ENCODE data around the gene CLDND1. TPM values are rescaled to one million over a fixed set of nuclear protein-coding genes. Genes with fewer than 3 reads are reported as not detected.
A peak's percentile ranks its signal among the peaks of the same experiment; 100 is the strongest.

Gene CLDND1
- total RNA-seq: 100 to 1,000 TPM; 143 to 263 TPM
- 100 to 1,000 TPM; 182 to 203 TPM for polyA plus RNA-seq (ENCODE audit: insufficient read length in 2 of 2)
- long read RNA-seq, donor 1, transcript CLDND1-201 (5 exons, 2,161 nt): major isoform, 53 of 94 reads
- long read RNA-seq, donor 1, transcript CLDND1-202 (6 exons, 2,228 nt): minor isoform, 13 of 94 reads
- long read RNA-seq, donor 1, partial matches to known transcripts: 8 of 94 reads
- long read RNA-seq, donor 1, other reads (novel, unspliced or antisense): 0 of 94 reads
- long read RNA-seq, donor 2, transcript CLDND1-201 (5 exons, 2,161 nt): major isoform, 19 of 31 reads
- long read RNA-seq, donor 2, partial matches to known transcripts: 6 of 31 reads
- long read RNA-seq, donor 2, other reads (novel, unspliced or antisense): 0 of 31 reads
- long read RNA-seq, donor 3, transcript CLDND1-201 (5 exons, 2,161 nt): major isoform, 26 of 40 reads
- long read RNA-seq, donor 3, partial matches to known transcripts: 5 of 40 reads
- long read RNA-seq, donor 3, other reads (novel, unspliced or antisense): 0 of 40 reads
- long read RNA-seq, donor 4, transcript CLDND1-201 (5 exons, 2,161 nt): major isoform, 44 of 69 reads
- long read RNA-seq, donor 4, transcript CLDND1-207 (2 exons, 778 nt): minor isoform, 8 of 69 reads
- long read RNA-seq, donor 4, partial matches to known transcripts: 5 of 69 reads
- long read RNA-seq, donor 4, other reads (novel, unspliced or antisense): 0 of 69 reads

DNA sequence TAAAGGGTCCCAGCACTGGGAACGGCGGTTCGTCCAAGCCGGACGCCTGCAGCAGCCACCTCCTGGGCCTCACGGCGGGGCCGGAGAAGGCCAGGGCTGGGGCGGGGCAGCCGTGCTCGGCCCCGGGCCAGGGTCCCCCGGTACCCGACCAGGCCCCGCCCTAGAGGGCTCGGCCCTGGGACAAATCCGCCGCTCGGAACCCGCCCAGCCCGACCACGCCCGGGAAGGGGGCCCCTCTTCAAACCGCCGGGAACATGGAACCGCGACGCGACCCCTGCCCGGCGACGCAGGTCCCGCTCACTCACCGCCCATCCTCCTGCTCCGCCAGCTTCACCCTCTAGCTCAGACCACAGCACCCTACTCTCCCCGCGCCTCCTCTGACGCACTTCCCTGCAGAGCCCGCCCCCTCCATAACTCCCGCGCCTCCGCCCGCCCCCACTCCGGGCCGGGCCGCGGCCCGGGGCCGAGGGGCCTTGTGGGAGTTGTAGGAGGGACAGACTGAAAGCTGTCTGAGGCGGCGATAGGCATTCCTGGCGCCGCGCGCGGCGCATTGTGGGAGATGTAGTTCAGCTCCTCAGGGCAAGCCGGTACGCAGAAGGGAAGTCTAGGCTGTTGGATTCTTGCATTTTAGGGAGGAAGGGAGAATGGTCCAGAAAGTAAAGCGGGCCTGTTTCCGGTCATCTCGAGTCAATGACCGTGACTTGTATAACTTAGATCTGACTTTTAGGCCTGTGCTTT is at the start of gene CLDND1:
Gene CLDND1 (minus strand): TSS at position 359 of the 738 bp plus-strand sequence. CDS start 1,478 bp downstream, outside the sequence.
- 0% methylated on average over 51 of the region's 63 CpGs for WGBS (ENCODE audit: insufficient coverage)
- H3K4me3 ChIP-seq (ENCODE audit: low read depth, low read length): peak within 1 kb of the TSS; percentile 63
- H3K9me3 ChIP-seq (ENCODE audit: control insufficient read depth, insufficient read depth, low read length): no peaks in the 10 kb centered on the region
- peak within 1 kb of the TSS; percentile 93 for H3K27ac ChIP-seq (ENCODE audit: low read depth, low read length)
- H3K4me1 ChIP-seq (ENCODE audit: control insufficient read depth, insufficient read depth, low read length): no peaks in the 10 kb centered on the region
- DNase-seq (ENCODE audit: low read depth in 4 of 6, low spot score in 6 of 6): peak; percentile 90 to 99 (median 93)
- no peaks in the 10 kb centered on the region for H3K27me3 ChIP-seq (ENCODE audit: control insufficient read depth, insufficient read depth, low read length)
- H3K36me3 ChIP-seq (ENCODE audit: control insufficient read depth, insufficient read depth, low read length): no peaks in the 10 kb centered on the region

GRCh38 chr3:98568402-98568801 is 45.7 kb upstream of the CLDND1 start:
- no peaks in the 10 kb centered on the region for H3K27me3 ChIP-seq (ENCODE audit: control insufficient read depth, insufficient read depth, low read length)

GRCh38 chr3:98567666-98568270 is 45.1 kb upstream of the CLDND1 start:
- H3K27ac ChIP-seq (ENCODE audit: low read depth, low read length): no peak overlapping the region
- H3K9me3 ChIP-seq (ENCODE audit: control insufficient read depth, insufficient read depth, low read length): no peaks in the 10 kb centered on the region
- no peak for DNase-seq (ENCODE audit: low read depth in 4 of 6, low spot score in 6 of 6)
- no peak overlapping the region for H3K4me3 ChIP-seq (ENCODE audit: low read depth, low read length)
- H3K36me3 ChIP-seq (ENCODE audit: control insufficient read depth, insufficient read depth, low read length): no peaks in the 10 kb centered on the region
- H3K27me3 ChIP-seq (ENCODE audit: control insufficient read depth, insufficient read depth, low read length): no peaks in the 10 kb centered on the region
- no peaks in the 10 kb centered on the region for H3K4me1 ChIP-seq (ENCODE audit: control insufficient read depth, insufficient read depth, low read length)
- 60% methylated on average over 1 of the region's 2 CpGs for WGBS (ENCODE audit: insufficient coverage)

More at GRCh38 chr3:98568402-98568801, 45.7 kb upstream of the CLDND1 start:
- WGBS (ENCODE audit: insufficient coverage): no CpG with 5 or more reads among the region's 3 CpGs
- Histone ChIP-seq H3K36me3 (ENCODE audit: control insufficient read depth, insufficient read depth, low read length) (no peaks in the 10 kb centered on the region), H3K27ac (ENCODE audit: low read depth, low read length) (no peak overlapping the region), H3K4me1 (ENCODE audit: control insufficient read depth, insufficient read depth, low read length) (no peaks in the 10 kb centered on the region), H3K4me3 (ENCODE audit: low read depth, low read length) (no peak overlapping the region), H3K9me3 (ENCODE audit: control insufficient read depth, insufficient read depth, low read length) (no peaks in the 10 kb centered on the region)
- no peak for DNase-seq (ENCODE audit: low read depth in 4 of 6, low spot score in 6 of 6)

- no peak overlapping the region for H3K4me3 ChIP-seq (ENCODE audit: low read depth, low read length)
- H3K27me3 ChIP-seq (ENCODE audit: control insufficient read depth, insufficient read depth, low read length): no peaks in the 10 kb centered on the region
- no peaks in the 10 kb centered on the region for H3K36me3 ChIP-seq (ENCODE audit: control insufficient read depth, insufficient read depth, low read length)
- no peak for DNase-seq (ENCODE audit: low read depth in 4 of 6, low spot score in 6 of 6)
- WGBS (ENCODE audit: insufficient coverage): 71% methylated on average over 4 of the region's 6 CpGs
- no peaks in the 10 kb centered on the region for H3K4me1 ChIP-seq (ENCODE audit: control insufficient read depth, insufficient read depth, low read length)
- H3K9me3 ChIP-seq (ENCODE audit: control insufficient read depth, insufficient read depth, low read length): no peaks in the 10 kb centered on the region
- no peak overlapping the region for H3K27ac ChIP-seq (ENCODE audit: low read depth, low read length)
Observed at GRCh38 chr3:98565843-98566242, 43.1 kb upstream of the CLDND1 start.

GRCh38 chr3:98565237-98565643 is 42.5 kb upstream of the CLDND1 start:
- H3K27me3 ChIP-seq (ENCODE audit: control insufficient read depth, insufficient read depth, low read length): no peaks in the 10 kb centered on the region
- H3K9me3 ChIP-seq (ENCODE audit: control insufficient read depth, insufficient read depth, low read length): no peaks in the 10 kb centered on the region
- no peak overlapping the region for H3K4me3 ChIP-seq (ENCODE audit: low read depth, low read length)
- no peak for DNase-seq (ENCODE audit: low read depth in 4 of 6, low spot score in 6 of 6)
- no peaks in the 10 kb centered on the region for H3K4me1 ChIP-seq (ENCODE audit: control insufficient read depth, insufficient read depth, low read length)
- no CpG with 5 or more reads among the region's 3 CpGs for WGBS (ENCODE audit: insufficient coverage)
- H3K27ac ChIP-seq (ENCODE audit: low read depth, low read length): no peak overlapping the region
- no peaks in the 10 kb centered on the region for H3K36me3 ChIP-seq (ENCODE audit: control insufficient read depth, insufficient read depth, low read length)

DNA sequence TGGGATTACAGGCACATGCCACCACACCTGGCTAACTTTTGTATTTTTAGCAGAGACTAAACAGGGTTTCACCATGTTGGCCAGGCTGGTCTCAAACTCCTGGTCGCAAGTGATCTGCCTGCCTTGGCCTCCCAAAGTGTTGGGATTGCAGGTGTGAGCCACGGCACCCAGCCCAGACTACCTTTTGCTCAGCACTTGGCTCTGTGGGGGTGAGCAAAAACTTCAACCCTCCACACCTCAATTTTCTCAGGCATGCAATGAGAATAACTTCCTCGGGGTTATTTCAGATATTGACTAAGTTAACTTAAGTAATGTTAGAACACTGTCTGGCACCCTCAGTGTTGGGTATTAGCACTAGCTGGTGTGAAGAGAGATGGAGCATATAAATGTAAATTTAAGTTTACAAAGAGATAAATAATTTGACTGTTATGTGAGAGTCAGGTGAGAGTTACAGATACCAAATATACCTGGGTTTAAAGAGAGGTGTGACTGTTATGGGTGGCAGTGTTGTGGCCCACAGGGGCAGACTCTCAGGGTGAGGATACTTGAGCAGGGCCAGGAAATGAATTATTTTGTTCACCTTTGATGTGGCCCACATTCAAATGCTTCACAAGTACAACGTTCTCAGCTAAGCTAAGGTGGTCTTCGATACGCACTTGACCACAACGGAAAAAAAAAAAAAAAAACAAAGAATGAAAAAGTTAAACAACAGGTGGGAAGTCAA is 41.7 kb upstream of the CLDND1 start:
- Histone ChIP-seq H3K27ac (ENCODE audit: low read depth, low read length) (no peak overlapping the region), H3K9me3 (ENCODE audit: control insufficient read depth, insufficient read depth, low read length) (no peaks in the 10 kb centered on the region), H3K4me3 (ENCODE audit: low read depth, low read length) (no peak overlapping the region), H3K27me3 (ENCODE audit: control insufficient read depth, insufficient read depth, low read length) (no peaks in the 10 kb centered on the region), H3K36me3 (ENCODE audit: control insufficient read depth, insufficient read depth, low read length) (no peaks in the 10 kb centered on the region), H3K4me1 (ENCODE audit: control insufficient read depth, insufficient read depth, low read length) (no peaks in the 10 kb centered on the region)
- DNase-seq (ENCODE audit: low read depth in 4 of 6, low spot score in 6 of 6): no peak
- WGBS (ENCODE audit: insufficient coverage): 100% methylated on average over 2 of the region's 7 CpGs

- H3K4me1 ChIP-seq (ENCODE audit: control insufficient read depth, insufficient read depth, low read length): no peaks in the 10 kb centered on the region
- no peaks in the 10 kb centered on the region for H3K27me3 ChIP-seq (ENCODE audit: control insufficient read depth, insufficient read depth, low read length)
- no peaks in the 10 kb centered on the region for H3K36me3 ChIP-seq (ENCODE audit: control insufficient read depth, insufficient read depth, low read length)
- WGBS (ENCODE audit: insufficient coverage): 100% methylated on average over 1 of the region's 4 CpGs
- H3K4me3 ChIP-seq (ENCODE audit: low read depth, low read length): no peak overlapping the region
- H3K9me3 ChIP-seq (ENCODE audit: control insufficient read depth, insufficient read depth, low read length): no peaks in the 10 kb centered on the region
- DNase-seq (ENCODE audit: low read depth in 4 of 6, low spot score in 6 of 6): no peak
- H3K27ac ChIP-seq (ENCODE audit: low read depth, low read length): no peak overlapping the region
Observed at GRCh38 chr3:98563661-98564281, 41.1 kb upstream of the CLDND1 start.

GRCh38 chr3:98561727-98562521 is 39.2 kb upstream of the CLDND1 start:
- Histone ChIP-seq H3K4me3 (ENCODE audit: low read depth, low read length) (no peak overlapping the region), H3K4me1 (ENCODE audit: control insufficient read depth, insufficient read depth, low read length) (no peaks in the 10 kb centered on the region), H3K36me3 (ENCODE audit: control insufficient read depth, insufficient read depth, low read length) (no peaks in the 10 kb centered on the region), H3K27ac (ENCODE audit: low read depth, low read length) (no peak overlapping the region), H3K27me3 (ENCODE audit: control insufficient read depth, insufficient read depth, low read length) (no peaks in the 10 kb centered on the region), H3K9me3 (ENCODE audit: control insufficient read depth, insufficient read depth, low read length) (no peaks in the 10 kb centered on the region)
- no peak for DNase-seq (ENCODE audit: low read depth in 4 of 6, low spot score in 6 of 6)
- WGBS (ENCODE audit: insufficient coverage): 94% methylated on average over 2 of the region's 5 CpGs

All from spinal cord (tissue), 10 donors.